ENCODE results near the gene SEMA4A.

The SEMA4A gene

GRCh38 chr1:156114101-156114918, 39.1 kb upstream of the SEMA4A start, which contains the start of gene LMNA (continued):
- peak; percentile 75 for TF ChIP-seq ZNF639 (tag by site-specific recombination; IDR thresholded peaks at IDR 0.05)
- no peak for TF ChIP-seq ZNF37A (tag by site-specific recombination; IDR thresholded peaks at IDR 0.05)
- TF ChIP-seq ZNF140 (tag by site-specific recombination; IDR thresholded peaks at IDR 0.05) = no peak
- TF ChIP-seq ZNF10 (tag by site-specific recombination; IDR thresholded peaks at IDR 0.05) = no peak
- no peak for TF ChIP-seq ZNF132 (tag by site-specific recombination; IDR thresholded peaks at IDR 0.05; ENCODE audit: borderline replicate concordance)
- no peak for TF ChIP-seq PRDM6 (tag by site-specific recombination; IDR thresholded peaks at IDR 0.05)
- no peak for TF ChIP-seq ZNF621 (tag by site-specific recombination; IDR thresholded peaks at IDR 0.05)
- TF ChIP-seq ZNF112 (tag by site-specific recombination; IDR thresholded peaks at IDR 0.05) = no peak
- no peak for TF ChIP-seq ZNF670 (tag by site-specific recombination; IDR thresholded peaks at IDR 0.05; ENCODE audit: low read depth)
- TF ChIP-seq ZNF146 (tag by site-specific recombination; IDR thresholded peaks at IDR 0.05) = no peak
- no peak for TF ChIP-seq ZNF302 (tag by site-specific recombination; IDR thresholded peaks at IDR 0.05; ENCODE audit: low read depth)
- TF ChIP-seq ZNF501 (tag by site-specific recombination; IDR thresholded peaks at IDR 0.05) = peak; percentile 59; the same call in 1 of the 2 replicates
- peak; percentile 95 for TF ChIP-seq ZBTB7A (tag by site-specific recombination; IDR thresholded peaks at IDR 0.05; ENCODE audit: low read depth)
- no peak for TF ChIP-seq ZNF580 (tag by site-specific recombination; IDR thresholded peaks at IDR 0.05)
- no peak for TF ChIP-seq ZSCAN16 (tag by site-specific recombination; IDR thresholded peaks at IDR 0.05)
- no peak for TF ChIP-seq ZNF830 (tag by site-specific recombination; IDR thresholded peaks at IDR 0.05; ENCODE audit: low read depth)
- no peak for TF ChIP-seq PBX3 (CRISPR knock-in tag; IDR thresholded peaks at IDR 0.05)
- peak; percentile 75; the same call in 1 of the 2 replicates for TF ChIP-seq ZBTB17 (tag by site-specific recombination; IDR thresholded peaks at IDR 0.05)
- TF ChIP-seq ZNF529 (tag by site-specific recombination; IDR thresholded peaks at IDR 0.05; ENCODE audit: insufficient replicate concordance) = no peak
- TF ChIP-seq ZNF239 (tag by site-specific recombination; IDR thresholded peaks at IDR 0.05) = no peak
- no peak for TF ChIP-seq FEZF1 (tag by site-specific recombination; IDR thresholded peaks at IDR 0.05)
- no peak for TF ChIP-seq ZNF211 (tag by site-specific recombination; IDR thresholded peaks at IDR 0.05; ENCODE audit: low read depth)
- TF ChIP-seq ZNF596 (tag by site-specific recombination; IDR thresholded peaks at IDR 0.05) = no peak
- peak; percentile 99 for TF ChIP-seq ZFHX2 (tag by site-specific recombination; conservative IDR thresholded peaks at IDR 0.05)
- no peak for TF ChIP-seq ZNF19 (tag by site-specific recombination; IDR thresholded peaks at IDR 0.05; ENCODE audit: low read depth)
- no peak for TF ChIP-seq ZNF155 (tag by site-specific recombination; IDR thresholded peaks at IDR 0.05)
- TF ChIP-seq OVOL3 (tag by site-specific recombination; IDR thresholded peaks at IDR 0.05) = no peak
- peak; percentile 79 for TF ChIP-seq ZBTB21 (tag by site-specific recombination; IDR thresholded peaks at IDR 0.05)
- peak; percentile 92 for TF ChIP-seq GLIS2 (tag by site-specific recombination; IDR thresholded peaks at IDR 0.05)
- TF ChIP-seq ZNF169 (tag by site-specific recombination; IDR thresholded peaks at IDR 0.05) = no peak
- no peak for TF ChIP-seq ZNF248 (tag by site-specific recombination; IDR thresholded peaks at IDR 0.05)
- peak; percentile 89 for TF ChIP-seq ZNF366 (tag by site-specific recombination; conservative IDR thresholded peaks at IDR 0.05)
- no peak for TF ChIP-seq ZNF449 (tag by site-specific recombination; IDR thresholded peaks at IDR 0.05)
- TF ChIP-seq ZNF785 (tag by site-specific recombination; IDR thresholded peaks at IDR 0.05) = peak; percentile 68; the same call in 1 of the 2 replicates
- TF ChIP-seq ZNF677 (tag by site-specific recombination; IDR thresholded peaks at IDR 0.05) = no peak
- peak; percentile 49; the same call in 1 of the 2 replicates for TF ChIP-seq IKZF3 (tag by site-specific recombination; IDR thresholded peaks at IDR 0.05)
- TF ChIP-seq ZNF792 (tag by site-specific recombination; IDR thresholded peaks at IDR 0.05) = no peak

Data from HEK293 (cell line).